SK-N-SH (cell line): Measurements from ENCODE around the gene FAT3. TPM values are rescaled to one million over a fixed set of nuclear protein-coding genes. Genes with fewer than 3 reads are reported as not detected.

ENCODE experiments used
- CTCF ChIA-PET: fragments of 300-600, 350-600 bp; formaldehyde crosslinking; extraction: SDS; loops from one replicate; lab custom pipeline; 2021; lab: Yijun Ruan, JAX
- POLR2A ChIA-PET: fragments of 350-600 bp; sonication (Branson Sonifier 250); formaldehyde crosslinking; extraction: SDS; loops from one replicate; lab custom pipeline; 2020; ENCODE audit warnings: antibody characterized with exemption, inconsistent platforms; lab: Yijun Ruan, JAX
- DNase-seq: peaks from one replicate; pipeline ENCODE4 v3.0.0; 2012
- H2AFZ ChIP-seq: fragments of 200-600 bp; sonication (generic); 2 replicates; pipeline ENCODE4 v1.8.1; 2016; ENCODE audit warnings: antibody characterized with exemption, mild to moderate bottlenecking, low read depth
- H3F3A ChIP-seq: fragments of 200-600 bp; sonication (generic); replicated peaks from 2 replicates; pipeline ENCODE3; 2016; ENCODE audit warnings: antibody characterized with exemption, mild to moderate bottlenecking; ENCODE audit not compliant: insufficient read depth
- H3K27ac ChIP-seq, 2 experiments: fragments of 200-500 bp in 1 of 2; fragments of 200-600 bp in 1 of 2; sonication (Bioruptor generic) in 1 of 2; sonication (generic), shearing (Covaris generic) in 1 of 2; 2 replicates each; pipeline versions ENCODE4 v1.5.1 to v1.6.1; 2014 to 2016; ENCODE audit warnings: low read depth in 2 of 2, inconsistent platforms in 1 of 2, low read length in 1 of 2, mild to moderate bottlenecking in 1 of 2, mixed read lengths in 1 of 2
- H3K27me3 ChIP-seq: fragments of 200-600 bp; sonication (generic), shearing (Covaris generic); 2 replicates; pipeline ENCODE4 v1.6.1; 2016; ENCODE audit warnings: mixed run types; ENCODE audit not compliant: insufficient read depth
- H3K36me3 ChIP-seq, 2 experiments: fragments of 200-500 bp in 1 of 2; fragments of 200-600 bp in 1 of 2; sonication (Bioruptor generic) in 1 of 2; sonication (generic) in 1 of 2; replicated peaks in 1 of 2; 2 replicates each; pipeline versions ENCODE3 to v1.5.1; 2014 to 2016; ENCODE audit warnings: low read length in 1 of 2, mild to moderate bottlenecking in 1 of 2; ENCODE audit not compliant: insufficient read depth in 2 of 2, control insufficient read depth in 1 of 2
- H3K4me1 ChIP-seq, 2 experiments: fragments of 200-500 bp in 1 of 2; fragments of 200-600 bp in 1 of 2; sonication (Bioruptor generic) in 1 of 2; sonication (generic), shearing (Covaris generic) in 1 of 2; 2 replicates each; pipeline versions ENCODE4 v1.5.1 to v1.6.1; 2014 to 2016; ENCODE audit warnings: low read depth in 1 of 2, low read length in 1 of 2, mixed run types in 1 of 2; ENCODE audit not compliant: insufficient read depth in 2 of 2, control insufficient read depth in 1 of 2
- H3K4me2 ChIP-seq: fragments of 200-600 bp; sonication (generic), shearing (Covaris generic); 2 replicates; pipeline ENCODE4 v1.6.1; 2017; ENCODE audit warnings: mixed run types
- H3K4me3 ChIP-seq, 2 experiments: fragments of 200-500 bp in 1 of 2; fragments of 200-600 bp in 1 of 2; sonication (Bioruptor generic) in 1 of 2; sonication (generic), shearing (Covaris generic) in 1 of 2; 2 replicates each; pipeline versions ENCODE4 v1.5.1 to v1.8.1; 2014 to 2016; ENCODE audit warnings: low read depth in 2 of 2, inconsistent platforms in 1 of 2, low read length in 1 of 2, mild to moderate bottlenecking in 1 of 2, mixed read lengths in 1 of 2, moderate library complexity in 1 of 2
- H3K79me2 ChIP-seq: fragments of 200-600 bp; sonication (generic); 2 replicates; pipeline ENCODE4 v1.8.1; 2017; ENCODE audit warnings: mild to moderate bottlenecking; ENCODE audit not compliant: insufficient read depth
- H3K9ac ChIP-seq: fragments of 200-600 bp; sonication (generic); 2 replicates; pipeline ENCODE4 v1.6.1; 2017; ENCODE audit warnings: mixed run types
- H3K9me2 ChIP-seq: fragments of 200-600 bp; sonication (generic); 2 replicates; pipeline ENCODE4 v1.6.1; 2017; ENCODE audit warnings: mixed run types
- H3K9me3 ChIP-seq: fragments of 200-600 bp; sonication (generic); 2 replicates; pipeline ENCODE4 v1.6.1; 2017; ENCODE audit warnings: mixed run types, mild to moderate bottlenecking, moderate library complexity
- H4K20me1 ChIP-seq: fragments of 200-600 bp; sonication (generic); 2 replicates; pipeline ENCODE4 v1.6.1; 2017; ENCODE audit warnings: mild to moderate bottlenecking, mixed run types; ENCODE audit not compliant: insufficient read depth
- CHD2 ChIP-seq: fragments of 150-350 bp; IDR thresholded peaks from 2 replicates; pipeline ENCODE4 v1.6.1; 2018; ENCODE audit warnings: low read length; ENCODE audit not compliant: partially characterized antibody
- FOXJ3 ChIP-seq: sonication (generic); formaldehyde crosslinking; IDR thresholded peaks from 2 replicates; pipeline ENCODE4 v1.5.1; 2020; ENCODE audit warnings: mild to moderate bottlenecking, missing genetic modification reagents
- GABPA ChIP-seq: IDR thresholded peaks from 2 replicates; pipeline ENCODE4 v1.4.0; 2012; ENCODE audit warnings: low read depth, mild to moderate bottlenecking
- GATA2 ChIP-seq: sonication (generic); formaldehyde crosslinking; IDR thresholded peaks from 2 replicates; pipeline ENCODE4 v1.5.0; 2020; ENCODE audit warnings: mild to moderate bottlenecking, missing genetic modification reagents
- MEF2A ChIP-seq: IDR thresholded peaks from 2 replicates; pipeline ENCODE4 v1.4.0; 2012; ENCODE audit warnings: low read depth, borderline replicate concordance
- NRF1 ChIP-seq: IDR thresholded peaks from 2 replicates; pipeline ENCODE4 v1.6.1; 2012; ENCODE audit warnings: low read depth, mild to moderate bottlenecking, low read length
- RAD21 ChIP-seq: IDR thresholded peaks from 2 replicates; pipeline ENCODE4 v1.6.1; 2012; ENCODE audit warnings: mild to moderate bottlenecking, low read length
- RCOR1 ChIP-seq: fragments of 150-350 bp; IDR thresholded peaks from 2 replicates; pipeline ENCODE4 v1.6.1; 2017; ENCODE audit warnings: antibody characterized with exemption, low read length
- TAF1 ChIP-seq: IDR thresholded peaks from 2 replicates; pipeline ENCODE4 v1.6.1; 2012; ENCODE audit warnings: low read depth, mild to moderate bottlenecking, low read length, moderate library complexity, borderline replicate concordance
- USF2 ChIP-seq: fragments of 150-350 bp; IDR thresholded peaks from 2 replicates; pipeline ENCODE4 v1.6.1; 2017; ENCODE audit warnings: antibody characterized with exemption, low read length, low read depth, borderline replicate concordance
- YY1 ChIP-seq: IDR thresholded peaks from 2 replicates; pipeline ENCODE4 v1.4.0; 2012; ENCODE audit warnings: low read depth, mild to moderate bottlenecking
- WGBS: methylation state at CpG from one replicate; pipeline ENCODE4 v1.1.6; 2017; ENCODE audit warnings: low lambda C conversion rate; 5-methylcytosine and 5-hydroxymethylcytosine counted together
- polyA plus RNA-seq, 3 experiments: library from polyadenylated mRNA; depleted of rRNA; stranded (reverse); fragments of >200 nt; gene quantifications; 2 replicates each; pipeline ENCODE4 v1.2.3, GENCODE V29; 2012
- TF ChIP-seq, protein P1 (sequence below): IDR thresholded peaks from 2 replicates; pipeline ENCODE4 v1.4.0; 2012; ENCODE audit warnings: low read depth, borderline replicate concordance
- TF ChIP-seq, protein P2 (sequence below): IDR thresholded peaks from 2 replicates; pipeline ENCODE4; 2012

The FAT3 gene
- polyA plus RNA-seq, 1 of the 3 experiments (the other 2 are of a cell fraction), result 0.87 TPM

DNA sequence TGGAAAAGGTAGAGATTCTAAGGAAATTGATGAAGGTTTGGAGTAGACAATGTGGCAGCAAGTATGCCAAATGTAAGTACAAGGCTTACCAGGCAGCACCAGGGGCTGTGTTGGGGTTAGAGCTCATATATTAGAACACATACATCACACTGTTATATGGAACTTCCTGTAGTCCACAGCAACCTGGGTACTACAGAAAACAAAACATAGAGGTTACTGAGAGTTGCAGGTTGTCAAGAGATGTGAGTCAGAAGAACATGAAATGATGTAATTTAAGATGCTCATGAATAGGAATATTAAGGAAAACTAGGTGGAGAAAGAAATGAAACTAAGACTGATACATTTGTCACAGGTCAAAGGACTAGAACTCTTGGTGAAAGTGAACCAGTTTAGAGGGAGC, 22.0 kb downstream of the FAT3 start:
- H3K4me1 ChIP-seq, result no peaks in the 10 kb centered on the region
- H3K4me2 ChIP-seq, result no peak overlapping the region
- no peak for DNase-seq

DNA sequence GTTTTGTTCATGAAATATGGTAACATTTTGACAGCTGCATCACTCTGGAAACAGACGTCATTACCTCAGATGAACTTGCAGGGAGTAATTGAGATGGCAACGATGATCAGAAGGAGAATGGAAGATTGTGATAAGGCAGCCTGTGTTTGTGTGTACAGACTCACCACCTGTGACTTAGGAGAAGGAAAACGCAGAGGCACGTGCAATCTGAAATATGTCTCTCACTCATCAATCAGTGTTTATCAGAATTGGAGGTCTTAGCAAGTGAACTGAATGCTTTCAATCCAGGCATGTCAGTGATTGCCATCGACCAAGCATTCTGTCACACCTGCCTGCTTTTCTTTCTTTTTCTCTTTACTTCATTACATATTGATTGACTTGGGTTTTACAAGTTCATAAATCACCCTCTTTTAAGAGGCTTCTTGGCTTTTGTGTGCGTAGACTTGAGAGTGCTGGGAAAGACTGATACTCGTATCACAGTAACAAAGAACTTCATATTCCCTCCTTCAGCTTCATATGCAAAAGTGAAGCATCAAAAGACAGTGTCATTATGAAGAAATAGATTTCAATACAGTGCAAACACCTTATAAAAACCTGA, 24.6 kb downstream of the FAT3 start:
- WGBS, result 61% methylated on average over 7 of the region's 7 CpGs
- CTCF ChIA-PET, result no interaction called here

More for the DNA sequence above, 22.0 kb downstream of the FAT3 start:
- H3F3A ChIP-seq, result no peaks in the 10 kb centered on the region
- no peak overlapping the region for H3K9ac ChIP-seq
- no peaks in the 10 kb centered on the region for H4K20me1 ChIP-seq
- CTCF ChIA-PET, result no interaction called here
- no peaks in the 10 kb centered on the region for H3K27me3 ChIP-seq
- H3K27ac ChIP-seq, result no peak overlapping the region
- H3K79me2 ChIP-seq, result no peaks in the 10 kb centered on the region
- no peaks in the 10 kb centered on the region for H3K9me3 ChIP-seq
- TF ChIP-seq GABPA, result no peak
- H2AFZ ChIP-seq, result no peak overlapping the region
- no peaks in the 10 kb centered on the region for H3K9me2 ChIP-seq
- POLR2A ChIA-PET, result no interaction called here
- no peaks in the 10 kb centered on the region for H3K36me3 ChIP-seq
- no peak overlapping the region for H3K4me3 ChIP-seq

More for the DNA sequence above, 24.6 kb downstream of the FAT3 start:
- H3K9me3 ChIP-seq, result no peaks in the 10 kb centered on the region
- DNase-seq, result no peak
- no peaks in the 10 kb centered on the region for H3K9me2 ChIP-seq
- peaks cover 0 to 10% of the 10 kb centered on the region in 2 experiments; a peak in 1 of 4 replicates for H3K4me1 ChIP-seq
- no peak overlapping the region for H3K9ac ChIP-seq
- no peaks in the 10 kb centered on the region for H3K79me2 ChIP-seq
- H3K27ac ChIP-seq, result no peak overlapping the region
- H2AFZ ChIP-seq, result no peak overlapping the region
- H3K36me3 ChIP-seq, result no peaks in the 10 kb centered on the region
- H3K4me3 ChIP-seq, result no peak overlapping the region
- TF ChIP-seq, protein P1, sequence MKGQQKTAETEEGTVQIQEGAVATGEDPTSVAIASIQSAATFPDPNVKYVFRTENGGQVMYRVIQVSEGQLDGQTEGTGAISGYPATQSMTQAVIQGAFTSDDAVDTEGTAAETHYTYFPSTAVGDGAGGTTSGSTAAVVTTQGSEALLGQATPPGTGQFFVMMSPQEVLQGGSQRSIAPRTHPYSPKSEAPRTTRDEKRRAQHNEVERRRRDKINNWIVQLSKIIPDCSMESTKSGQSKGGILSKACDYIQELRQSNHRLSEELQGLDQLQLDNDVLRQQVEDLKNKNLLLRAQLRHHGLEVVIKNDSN, result no peak
- TF ChIP-seq GATA2 (CRISPR knock-in tag) (no peak), NRF1 (no peak), GABPA (no peak), FOXJ3 (no peak), USF2 (no peak), YY1 (no peak), RAD21 (no peak), RCOR1 (no peak), CHD2 (no peak), MEF2A (no peak), TAF1 (no peak)
- TF ChIP-seq, protein P2, sequence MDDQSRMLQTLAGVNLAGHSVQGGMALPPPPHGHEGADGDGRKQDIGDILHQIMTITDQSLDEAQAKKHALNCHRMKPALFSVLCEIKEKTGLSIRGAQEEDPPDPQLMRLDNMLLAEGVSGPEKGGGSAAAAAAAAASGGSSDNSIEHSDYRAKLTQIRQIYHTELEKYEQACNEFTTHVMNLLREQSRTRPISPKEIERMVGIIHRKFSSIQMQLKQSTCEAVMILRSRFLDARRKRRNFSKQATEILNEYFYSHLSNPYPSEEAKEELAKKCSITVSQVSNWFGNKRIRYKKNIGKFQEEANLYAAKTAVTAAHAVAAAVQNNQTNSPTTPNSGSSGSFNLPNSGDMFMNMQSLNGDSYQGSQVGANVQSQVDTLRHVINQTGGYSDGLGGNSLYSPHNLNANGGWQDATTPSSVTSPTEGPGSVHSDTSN, result no peak
- H3F3A ChIP-seq, result no peaks in the 10 kb centered on the region
- H4K20me1 ChIP-seq, result no peaks in the 10 kb centered on the region
- H3K27me3 ChIP-seq, result no peaks in the 10 kb centered on the region
- no peak overlapping the region for H3K4me2 ChIP-seq
- POLR2A ChIA-PET, result no interaction called here
